HG03135 (cell line): ENCODE measurements around the gene TPSG1.
"Not testable (repeated sequence)": the region's sequence is repeated elsewhere in the genome, so short reads cannot be mapped to it uniquely, and the experiment has no call there.

Source experiments
- ATAC-seq: cut with Tn5 transposase; IDR thresholded peaks from one replicate; pipeline ENCODE4 v1.9.1; 2021; ENCODE audit warnings: mild to moderate bottlenecking, moderate library complexity; ENCODE audit not compliant: unreplicated experiment

The TPSG1 gene

DNA sequence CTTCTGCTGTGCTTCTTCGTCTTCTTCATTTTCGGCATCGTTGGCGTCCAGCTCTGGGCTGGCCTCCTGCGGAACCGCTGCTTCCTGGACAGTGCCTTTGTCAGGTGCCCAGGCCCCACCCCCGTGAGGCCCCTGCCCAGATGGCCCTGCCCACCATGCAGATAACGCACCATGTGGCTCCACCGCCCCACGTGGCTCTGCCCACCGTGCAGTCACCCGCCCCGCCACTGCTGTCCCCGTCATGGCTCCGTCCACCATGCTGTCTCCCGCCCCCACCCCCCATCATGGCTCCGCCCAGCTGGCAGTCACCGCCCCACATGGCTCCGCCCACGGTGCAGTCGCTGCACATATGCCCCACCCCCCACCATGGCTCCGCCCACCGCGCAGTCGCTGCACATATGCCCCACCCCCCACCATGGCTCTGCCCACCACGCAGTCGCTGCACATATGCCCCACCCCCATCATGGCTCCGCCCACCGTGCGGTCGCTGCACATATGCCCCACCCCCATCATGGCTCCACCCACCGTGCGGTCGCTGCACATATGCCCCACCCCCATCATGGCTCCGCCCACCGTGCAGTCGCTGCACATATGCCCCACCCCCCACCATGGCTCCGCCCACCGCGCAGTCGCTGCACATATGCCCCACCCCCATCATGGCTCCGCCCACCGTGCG is 26.3 kb downstream of the TPSG1 start:
- ATAC-seq, result not testable (repeated sequence)

DNA sequence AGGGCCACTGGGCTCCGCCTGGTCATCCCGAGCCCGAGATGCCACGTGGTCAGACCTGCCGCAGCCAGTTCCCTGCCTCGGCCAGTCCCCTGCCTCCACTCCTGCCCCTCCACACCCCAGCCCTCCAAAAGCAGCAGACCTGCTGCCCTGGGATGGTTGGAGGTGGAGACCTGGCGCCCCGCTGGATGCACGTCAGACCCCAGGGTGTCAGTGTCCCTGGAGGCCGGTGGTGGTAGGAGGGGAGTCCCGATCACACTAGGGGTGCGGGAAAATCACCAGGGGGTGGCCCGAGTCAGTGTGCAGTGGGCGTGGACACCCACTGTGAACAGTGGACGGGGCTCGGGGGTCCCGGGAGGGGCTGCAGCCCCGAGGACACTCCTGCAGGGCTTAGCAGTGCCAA is 26.9 kb downstream of the TPSG1 start:
- no peak for ATAC-seq

DNA sequence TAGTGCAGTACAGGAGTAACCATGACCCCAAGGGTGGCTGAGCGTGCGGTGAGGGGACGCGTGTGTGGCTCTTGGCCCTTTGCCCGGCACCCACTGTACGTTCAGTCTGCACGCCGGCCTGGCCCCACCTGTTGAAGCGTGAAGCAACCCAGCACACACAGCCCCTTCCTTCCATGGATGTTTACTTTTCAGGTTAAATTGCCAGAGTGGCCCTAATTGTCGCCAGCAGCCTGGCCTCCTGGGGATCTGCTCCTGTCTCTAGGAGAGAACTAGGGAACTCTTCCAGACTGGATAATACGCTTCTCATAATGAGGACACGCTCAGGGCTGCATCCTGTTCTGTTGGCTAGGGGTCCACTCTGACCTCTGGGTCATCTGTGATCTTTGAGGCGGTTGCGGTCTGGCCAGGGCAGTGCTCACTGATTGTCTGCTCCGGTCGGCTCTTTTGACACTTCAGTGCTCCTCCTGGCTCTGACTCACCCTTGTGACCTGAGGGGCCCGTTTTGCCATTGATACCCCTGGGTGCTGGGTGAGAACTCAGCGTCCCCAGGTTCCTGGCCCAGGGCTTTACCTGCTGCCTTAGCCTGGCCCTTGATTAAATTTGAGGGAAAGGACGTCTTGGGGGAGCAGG is 27.7 kb downstream of the TPSG1 start:
- ATAC-seq, result no peak

DNA sequence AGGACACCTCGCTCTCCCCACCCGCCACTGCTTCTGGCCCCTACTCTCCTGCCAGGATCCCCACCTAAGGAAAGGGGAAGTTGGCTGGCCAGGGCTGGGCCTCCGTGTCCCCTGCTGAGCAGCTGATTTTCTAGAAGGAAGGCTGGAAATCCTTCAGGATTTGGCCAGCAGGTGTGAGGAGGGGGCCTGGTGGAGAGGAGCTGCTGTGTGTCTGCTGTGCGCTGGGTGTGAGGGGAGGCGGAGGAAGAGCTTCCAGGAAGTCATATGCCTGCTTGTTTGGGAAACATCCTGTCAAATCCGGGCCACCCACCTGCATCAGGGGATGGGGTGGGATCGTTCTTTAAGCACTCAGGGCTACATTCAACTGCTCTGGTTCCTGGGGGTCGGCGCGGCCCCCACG is 28.6 kb downstream of the TPSG1 start:
- no peak for ATAC-seq

DNA sequence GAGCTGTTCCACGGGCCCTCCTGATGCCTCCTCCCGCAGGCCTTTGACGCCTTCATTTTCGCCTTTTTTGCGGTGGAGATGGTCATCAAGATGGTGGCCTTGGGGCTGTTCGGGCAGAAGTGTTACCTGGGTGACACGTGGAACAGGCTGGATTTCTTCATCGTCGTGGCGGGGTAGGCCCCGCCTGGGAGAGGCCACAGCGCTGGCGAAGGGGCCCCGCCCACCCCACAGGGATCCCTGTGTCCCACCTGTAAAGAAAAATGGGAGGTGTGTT is 29.7 kb downstream of the TPSG1 start:
- ATAC-seq, result no peak

DNA sequence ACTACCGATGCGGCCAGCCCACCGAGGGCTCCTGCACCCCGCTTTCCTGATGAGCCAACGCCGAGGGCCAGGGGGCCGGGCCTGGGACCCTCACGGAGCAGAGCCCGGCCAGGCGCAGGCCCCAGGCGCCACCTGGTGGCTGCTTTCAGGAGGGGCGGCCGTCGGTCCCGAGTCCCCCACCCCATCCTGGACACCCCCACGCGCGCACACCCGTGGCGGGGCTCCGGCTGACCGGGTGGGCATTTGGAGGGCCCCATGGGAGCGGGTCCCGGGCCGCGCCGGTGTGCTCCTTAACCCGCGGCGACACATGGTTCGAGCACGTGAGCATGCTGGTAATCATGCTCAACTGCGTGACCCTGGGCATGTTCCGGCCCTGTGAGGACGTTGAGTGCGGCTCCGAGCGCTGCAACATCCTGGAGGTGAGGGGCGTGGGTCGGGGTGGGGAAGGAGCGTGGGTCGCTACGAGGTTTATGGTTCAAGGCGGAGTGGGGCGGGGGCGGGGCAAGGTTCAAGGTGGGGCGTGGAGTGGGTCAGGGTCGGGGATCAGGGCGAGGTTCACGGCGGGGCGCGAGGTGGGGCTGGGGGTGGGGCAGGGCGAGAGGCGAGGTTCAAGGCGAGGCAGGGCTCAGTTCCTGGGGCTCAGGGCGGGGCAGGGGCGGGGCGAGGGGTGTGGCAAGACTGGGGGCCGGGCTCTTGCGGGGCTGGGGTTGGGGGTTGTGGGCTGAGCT is 30.2 kb downstream of the TPSG1 start:
- ATAC-seq, result no peak

DNA sequence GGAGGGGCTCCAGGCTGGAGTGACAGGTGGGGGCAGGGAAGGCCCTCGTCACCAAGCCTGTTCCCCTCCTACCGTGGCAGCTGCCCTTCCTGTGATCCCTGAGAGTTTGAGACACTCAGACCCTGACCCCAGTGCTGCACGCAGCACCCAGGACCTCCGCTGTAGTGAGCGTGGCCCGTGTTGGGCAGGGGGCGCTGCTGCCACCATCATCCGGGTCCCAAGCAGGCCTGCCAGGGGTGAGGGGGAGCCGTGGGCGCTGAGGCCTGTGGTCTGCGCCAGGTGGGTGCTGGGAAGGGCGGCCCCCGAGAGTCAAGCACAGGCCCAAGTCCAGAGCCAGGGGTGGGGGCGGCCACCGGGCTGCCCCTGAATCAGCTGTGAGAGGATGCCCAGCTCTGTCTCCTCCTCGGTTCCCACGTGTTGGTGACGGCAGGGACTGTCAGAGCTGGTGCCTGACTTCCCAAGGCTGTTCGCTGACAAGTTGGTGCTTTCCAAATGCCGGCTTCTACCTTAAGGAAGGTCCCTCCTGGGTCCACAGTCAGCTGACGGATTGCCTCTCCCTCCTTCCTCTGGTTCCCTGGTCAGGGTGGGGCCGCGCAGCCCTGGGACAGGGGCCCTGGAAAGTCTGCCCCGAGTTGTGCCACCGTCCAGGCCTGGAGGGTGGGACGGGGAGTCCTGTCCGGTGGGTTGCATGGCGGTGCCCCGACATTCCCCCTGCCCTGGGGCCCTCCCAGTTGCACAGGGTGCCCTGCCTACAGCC is 31.1 kb downstream of the TPSG1 start:
- ATAC-seq, result no peak

DNA sequence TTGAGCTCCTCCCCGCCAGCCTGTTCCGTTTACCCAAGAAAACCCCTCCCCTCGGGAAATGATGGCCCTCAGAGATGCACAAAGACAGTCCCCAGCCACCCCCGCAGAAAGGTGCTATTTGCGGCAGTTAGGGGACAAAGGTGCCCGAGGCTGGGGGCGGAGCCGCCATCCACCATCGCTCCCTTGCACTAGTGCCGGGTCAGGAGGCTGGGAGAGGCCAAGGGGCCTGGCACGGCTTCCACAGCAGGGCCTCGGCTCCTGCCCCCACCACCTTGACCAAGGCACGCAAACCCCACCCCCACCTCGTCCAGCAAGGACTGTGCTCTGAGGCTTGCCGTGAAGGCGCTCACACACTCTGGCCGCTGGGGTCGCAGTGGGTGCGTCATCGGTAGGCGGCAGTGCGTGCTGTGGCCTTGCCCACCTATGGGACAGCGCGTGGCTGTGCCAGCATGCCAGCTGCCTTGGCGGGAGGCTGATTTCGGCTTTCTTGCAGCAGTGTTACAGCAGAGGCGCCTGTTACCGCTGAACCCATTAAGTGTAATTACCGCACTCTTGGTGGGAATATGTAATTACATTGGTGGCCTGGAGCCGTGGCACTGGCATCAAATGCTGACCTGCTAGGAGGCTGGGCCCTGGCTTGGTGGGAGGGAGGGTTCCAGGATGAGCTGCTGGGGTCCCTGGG is 31.8 kb downstream of the TPSG1 start:
- ATAC-seq, result no peak

DNA sequence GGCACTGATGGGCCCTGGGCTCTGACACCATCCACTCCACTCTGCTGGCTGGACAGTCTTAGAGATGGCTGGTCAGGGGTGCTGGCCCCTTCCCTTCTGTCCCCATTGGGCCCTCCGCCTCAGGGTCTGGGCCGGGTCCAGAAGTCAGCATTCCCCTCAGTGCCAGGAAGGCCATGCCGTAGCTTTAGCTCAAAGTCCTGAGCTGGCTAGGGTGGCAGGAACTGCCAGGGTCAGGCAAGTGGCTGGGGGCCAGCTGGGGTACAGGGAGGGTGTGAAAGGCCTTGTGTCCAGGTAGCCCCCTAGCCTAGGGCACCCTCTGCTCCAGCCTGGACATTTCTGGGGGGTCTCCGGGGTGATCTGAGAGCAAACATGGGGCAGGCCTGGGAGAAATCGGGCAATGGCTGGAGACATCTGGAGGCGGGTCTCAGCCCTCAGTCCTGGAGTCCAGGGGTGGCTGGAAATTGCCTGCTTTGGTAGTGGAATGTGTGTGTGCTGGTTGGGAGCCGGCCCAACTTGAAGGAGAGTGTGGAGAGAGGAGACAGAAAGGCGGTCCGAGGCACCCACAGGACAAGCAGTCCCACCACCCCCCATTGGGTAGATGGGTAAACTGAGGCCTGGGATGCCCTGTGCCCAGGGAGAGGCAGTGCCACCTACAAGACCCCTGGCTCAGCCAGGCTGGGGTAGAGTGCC is 32.5 kb downstream of the TPSG1 start:
- ATAC-seq, result no peak

DNA sequence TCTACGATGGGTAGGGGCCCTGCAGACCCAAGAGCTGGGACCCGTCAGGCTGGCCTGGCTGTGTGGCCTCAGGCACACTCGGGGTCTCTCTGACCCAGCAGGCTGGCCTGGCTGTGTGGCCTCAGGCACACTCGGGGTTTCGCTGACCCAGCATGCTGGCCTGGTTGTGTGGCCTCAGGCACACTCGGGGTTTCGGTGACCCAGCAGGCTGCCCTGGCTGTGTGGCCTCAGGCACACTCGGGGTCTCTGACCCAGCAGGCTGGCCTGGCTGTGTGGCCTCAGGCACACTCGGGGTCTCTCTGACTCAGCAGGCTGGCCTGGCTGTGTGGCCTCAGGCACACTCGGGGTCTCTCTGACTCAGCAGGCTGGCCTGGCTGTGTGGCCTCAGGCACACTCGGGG is 34.3 kb downstream of the TPSG1 start:
- not testable (repeated sequence) for ATAC-seq

DNA sequence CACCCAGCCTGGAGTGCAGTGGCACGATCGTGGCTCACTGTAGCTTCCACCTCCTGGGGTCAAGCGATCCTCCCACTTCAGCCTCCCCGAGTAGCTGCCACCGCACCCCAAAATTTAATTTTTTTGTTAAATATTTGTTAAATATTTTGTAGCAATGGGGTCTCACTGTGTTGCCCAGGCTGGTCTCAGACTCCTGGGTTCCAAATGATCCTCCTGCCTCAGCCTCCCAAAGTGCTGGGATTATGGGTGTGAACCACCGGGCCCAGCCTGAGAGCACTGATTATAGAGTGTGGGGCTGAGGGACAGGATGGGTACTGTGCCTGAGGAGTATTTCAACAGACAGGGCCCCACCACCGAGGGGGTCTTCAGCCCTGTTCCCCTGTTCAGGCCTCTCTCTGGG is 35.6 kb downstream of the TPSG1 start:
- no peak for ATAC-seq

DNA sequence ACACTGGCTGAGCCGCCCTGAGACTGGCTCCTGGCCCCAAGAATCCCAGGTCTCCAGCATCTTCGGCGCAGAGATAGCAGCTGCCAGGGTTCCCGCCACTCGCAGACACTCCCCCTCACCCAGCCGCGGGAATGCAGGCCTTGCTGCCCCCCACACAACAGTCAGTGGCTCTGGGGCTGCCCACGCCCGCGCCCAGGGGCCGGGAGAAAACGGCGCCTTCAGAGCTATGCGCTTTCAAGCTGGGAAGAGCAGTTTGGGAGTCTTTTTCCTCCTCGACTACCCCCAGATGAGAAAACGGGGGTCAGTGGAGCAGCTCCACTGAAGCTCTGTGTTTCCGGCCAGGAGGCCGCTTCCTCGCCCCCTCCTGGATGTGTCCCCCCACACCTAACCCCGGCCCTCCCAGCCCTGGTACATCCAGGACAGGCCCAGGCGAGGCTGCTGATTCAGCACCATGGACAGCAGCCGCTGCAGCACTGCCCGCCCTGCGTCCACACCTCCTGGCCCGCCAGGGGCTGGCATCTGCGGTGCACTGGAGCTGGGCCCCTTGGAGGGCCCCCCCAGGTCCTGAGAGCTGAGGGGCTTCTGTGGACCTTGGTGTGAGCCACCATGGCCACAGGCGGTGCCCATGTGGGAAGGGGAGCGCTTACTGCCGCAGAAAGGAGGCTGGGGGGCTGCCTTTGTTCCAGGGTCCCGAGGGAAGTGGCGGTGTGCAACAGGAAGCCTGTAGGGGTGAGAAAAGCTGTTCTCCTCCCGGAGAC is 36.5 kb downstream of the TPSG1 start:
- ATAC-seq, result no peak

DNA sequence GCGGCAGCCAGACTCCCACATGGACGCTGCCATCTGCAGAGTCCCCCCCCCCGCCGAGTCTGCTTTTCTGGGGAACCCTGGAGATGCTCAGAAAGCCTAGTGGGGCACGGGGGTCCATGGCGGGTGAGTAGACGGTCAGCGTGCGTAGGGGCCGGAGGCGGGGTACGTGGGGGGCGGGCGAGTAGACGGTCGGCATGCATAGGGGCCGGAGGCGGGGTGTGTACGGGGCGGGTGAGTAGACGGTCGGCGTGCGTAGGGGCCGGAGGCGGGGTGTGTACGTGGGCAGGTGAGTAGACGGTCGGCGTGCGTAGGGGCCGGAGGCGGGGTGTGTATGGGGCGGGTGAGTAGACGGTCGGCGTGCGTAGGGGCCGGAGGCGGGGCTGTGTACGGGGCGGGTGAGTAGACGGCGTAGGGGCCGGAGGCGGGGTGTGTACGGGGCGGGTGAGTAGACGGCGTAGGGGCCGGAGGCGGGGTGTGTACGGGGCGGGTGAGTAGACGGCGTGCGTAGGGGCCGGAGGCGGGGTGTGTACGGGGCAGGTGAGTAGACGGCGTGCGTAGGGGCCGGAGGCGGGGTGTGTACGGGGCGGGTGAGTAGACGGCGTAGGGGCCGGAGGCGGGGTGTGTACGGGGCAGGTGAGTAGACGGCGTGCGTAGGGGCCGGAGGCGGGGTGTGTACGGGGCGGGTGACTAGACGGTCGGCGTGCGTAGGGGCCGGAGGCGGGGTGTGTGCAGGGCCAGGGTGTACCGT is 39.4 kb downstream of the TPSG1 start:
- not testable (repeated sequence) for ATAC-seq

DNA sequence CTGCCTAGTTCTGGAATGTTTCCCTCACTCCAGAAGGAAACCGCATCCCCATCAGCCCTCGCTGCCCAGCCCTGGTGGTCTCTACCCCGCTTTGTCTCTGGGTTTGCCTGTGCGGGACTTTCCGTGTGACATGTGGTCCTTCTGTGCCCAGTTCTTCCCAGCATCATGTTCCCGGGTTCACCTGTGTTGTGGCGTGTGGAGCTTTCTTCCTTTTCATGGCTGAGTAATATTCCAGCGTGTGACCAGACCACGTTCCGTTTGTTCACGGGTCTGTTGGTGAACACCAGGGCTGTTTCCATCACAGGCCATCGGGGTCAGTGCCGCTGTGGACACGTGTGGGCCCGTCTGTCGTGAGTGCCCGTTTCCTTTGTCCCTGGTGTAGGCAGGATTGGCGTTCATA is 40.1 kb downstream of the TPSG1 start:
- ATAC-seq, result no peak

DNA sequence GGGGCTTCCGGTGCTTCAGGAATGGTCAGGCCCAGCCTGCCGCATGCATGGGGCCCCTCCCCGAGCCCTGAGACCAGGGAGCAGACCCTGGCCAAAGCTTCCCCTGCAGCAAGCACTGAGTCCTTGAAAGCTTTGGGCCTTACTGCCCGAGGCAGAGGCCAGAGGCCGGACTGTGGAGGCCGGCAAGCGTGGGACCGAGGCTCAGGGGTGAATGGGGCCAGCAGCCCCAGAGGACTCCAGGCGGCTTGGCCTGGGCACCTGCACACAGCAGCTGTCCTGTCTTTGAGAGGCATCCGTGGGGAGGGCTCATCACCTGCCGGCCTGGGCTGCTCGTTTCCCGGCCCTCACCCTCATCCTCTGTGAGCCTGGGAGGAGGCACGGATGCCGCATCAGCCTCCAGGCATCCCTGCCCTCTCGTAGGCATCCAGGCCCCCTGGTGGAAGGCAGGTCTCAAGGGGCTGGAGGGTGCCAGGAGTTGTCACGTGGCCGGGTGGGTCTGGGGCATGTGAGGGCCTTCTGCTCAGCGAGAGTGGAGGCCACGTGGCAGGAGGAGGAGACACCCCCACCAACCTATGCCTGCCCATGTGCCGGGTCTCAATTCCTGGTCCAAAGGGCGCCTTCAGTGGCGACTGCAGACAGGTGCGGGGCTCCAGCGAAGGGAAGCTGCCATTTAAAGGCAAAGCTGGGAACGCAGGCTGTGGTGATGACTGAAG is 40.8 kb downstream of the TPSG1 start:
- ATAC-seq, result no peak

DNA sequence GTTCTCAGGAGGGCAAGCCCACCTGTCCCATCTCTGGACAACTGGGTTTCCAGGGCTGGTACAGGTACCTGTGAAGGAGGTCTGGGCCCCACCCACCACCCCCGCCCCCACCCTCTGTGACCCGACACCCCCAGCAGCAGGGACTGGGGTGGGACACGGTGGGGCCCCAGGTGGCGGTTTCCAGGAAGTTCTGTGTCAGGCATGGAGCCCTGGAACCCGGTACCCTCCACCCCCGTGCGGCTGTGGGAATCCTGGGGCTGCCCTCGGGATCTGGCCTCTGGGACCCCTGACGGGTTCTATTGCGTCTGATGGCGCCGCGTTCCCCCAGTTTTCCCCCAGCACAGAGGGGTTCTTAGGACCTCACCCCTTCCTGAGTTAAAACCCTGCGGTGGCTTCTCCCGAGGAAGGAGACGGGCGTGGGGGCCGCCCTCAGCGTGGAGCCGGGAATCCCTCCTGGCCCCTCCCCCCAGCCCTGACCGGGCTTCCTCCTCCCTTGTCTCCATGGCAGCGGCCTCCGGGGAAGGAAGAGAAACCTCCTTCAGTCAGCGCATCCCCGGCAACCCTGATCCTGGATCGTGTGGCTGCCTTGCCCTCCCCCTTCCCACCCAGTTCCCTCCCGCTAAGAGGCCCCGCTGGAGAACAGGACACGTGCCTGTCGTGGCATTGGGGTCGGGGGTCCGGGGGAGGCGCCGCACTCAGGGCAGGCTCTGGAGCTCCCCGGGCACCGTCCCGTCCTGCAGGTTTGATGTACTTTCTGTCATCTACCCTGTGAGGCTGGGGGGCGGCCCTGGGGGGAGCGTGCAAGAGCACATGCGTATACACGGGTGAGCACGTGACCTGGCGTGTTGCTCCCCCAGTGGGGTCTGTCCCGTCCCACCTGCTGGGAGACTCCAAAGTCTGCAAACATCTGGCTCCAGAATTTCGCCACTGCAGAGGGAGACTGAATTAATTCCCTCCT is 41.8 kb downstream of the TPSG1 start:
- ATAC-seq, result no peak

DNA sequence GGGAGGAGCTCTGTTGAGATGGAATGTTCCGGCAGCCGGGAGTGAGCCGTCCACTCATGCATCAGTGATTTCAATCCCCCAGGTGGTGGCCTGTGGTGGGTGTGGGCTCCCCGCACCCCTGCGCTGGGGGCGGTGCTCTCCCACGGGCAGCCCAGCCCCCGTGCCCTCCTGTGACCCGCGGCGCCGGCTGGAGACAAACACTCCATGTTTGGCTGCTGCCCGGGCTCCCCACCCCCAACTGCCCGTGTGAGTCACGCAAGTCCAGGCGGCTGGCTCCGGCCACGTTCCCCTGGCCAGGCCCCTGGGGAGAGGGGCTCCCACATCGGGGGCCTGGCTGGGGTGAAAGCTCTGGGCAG is 42.8 kb downstream of the TPSG1 start:
- ATAC-seq, result no peak
